Astrocyte of the hippocampus (primary cell): ENCODE results near the gene STPG1.

ENCODE experiments used
- DNase-seq: peaks from one replicate; pipeline ENCODE4 v3.0.0; 2011; ENCODE audit warnings: low read depth, low spot score

Gene STPG1

DNA sequence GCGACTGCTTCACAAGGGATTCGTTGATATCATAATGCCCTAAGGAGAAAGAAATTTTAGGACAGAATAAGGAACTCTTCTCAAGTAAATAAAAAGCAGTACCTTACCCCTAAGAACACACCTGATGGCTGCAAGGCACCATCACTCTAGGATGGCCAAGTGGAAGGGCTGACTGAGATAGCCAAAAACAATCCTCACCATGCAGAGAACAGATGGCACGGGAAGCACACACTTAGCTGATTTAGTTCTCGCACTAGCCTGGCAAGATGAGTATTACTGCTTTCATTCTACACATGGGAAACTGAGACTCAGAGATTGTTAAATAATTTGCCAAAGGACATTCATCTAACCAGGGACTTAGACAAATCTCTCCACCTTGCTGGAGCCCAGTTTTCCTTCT lies 43.8 kb downstream of the STPG1 start:
- no peak for DNase-seq

DNA sequence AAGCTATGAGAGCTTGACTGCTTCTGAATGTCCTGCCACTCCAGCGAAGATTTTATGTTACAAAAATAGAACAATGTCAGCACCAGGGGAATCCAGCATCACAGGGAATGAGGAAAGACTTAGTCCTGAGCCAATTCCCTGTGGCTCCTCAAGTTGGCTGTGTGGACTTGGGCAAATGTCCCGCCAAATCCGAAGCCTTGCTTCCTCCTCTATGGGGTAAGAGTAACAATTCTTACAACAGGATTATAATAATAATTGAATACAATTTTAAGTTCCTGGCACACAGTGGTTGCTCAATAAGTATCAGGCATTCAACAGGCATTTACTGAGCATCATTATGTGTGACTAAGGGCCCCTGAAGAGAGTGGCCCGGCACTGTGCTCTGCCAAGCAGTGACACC lies 44.4 kb downstream of the STPG1 start:
- peak; percentile 63 for DNase-seq

DNA sequence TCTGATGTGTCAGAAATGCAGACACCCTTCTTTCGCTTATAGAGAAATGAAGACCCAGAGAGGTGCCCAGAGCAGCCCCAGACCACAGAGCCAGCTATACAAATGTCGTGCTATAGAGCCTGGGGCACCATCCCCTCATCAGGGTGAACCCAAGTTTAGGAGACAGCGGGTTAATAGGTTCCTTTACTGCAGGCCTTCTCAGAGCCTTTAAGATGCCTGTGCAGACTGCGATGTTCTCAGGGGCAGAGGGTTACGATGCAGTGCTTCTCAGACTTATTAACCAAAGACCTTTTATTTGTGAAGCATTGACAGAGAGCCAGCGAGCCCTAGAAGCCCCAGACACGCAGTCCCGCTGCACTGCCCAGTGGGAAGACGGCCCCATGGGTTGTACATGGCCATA lies 46.9 kb downstream of the STPG1 start:
- DNase-seq = no peak

DNA sequence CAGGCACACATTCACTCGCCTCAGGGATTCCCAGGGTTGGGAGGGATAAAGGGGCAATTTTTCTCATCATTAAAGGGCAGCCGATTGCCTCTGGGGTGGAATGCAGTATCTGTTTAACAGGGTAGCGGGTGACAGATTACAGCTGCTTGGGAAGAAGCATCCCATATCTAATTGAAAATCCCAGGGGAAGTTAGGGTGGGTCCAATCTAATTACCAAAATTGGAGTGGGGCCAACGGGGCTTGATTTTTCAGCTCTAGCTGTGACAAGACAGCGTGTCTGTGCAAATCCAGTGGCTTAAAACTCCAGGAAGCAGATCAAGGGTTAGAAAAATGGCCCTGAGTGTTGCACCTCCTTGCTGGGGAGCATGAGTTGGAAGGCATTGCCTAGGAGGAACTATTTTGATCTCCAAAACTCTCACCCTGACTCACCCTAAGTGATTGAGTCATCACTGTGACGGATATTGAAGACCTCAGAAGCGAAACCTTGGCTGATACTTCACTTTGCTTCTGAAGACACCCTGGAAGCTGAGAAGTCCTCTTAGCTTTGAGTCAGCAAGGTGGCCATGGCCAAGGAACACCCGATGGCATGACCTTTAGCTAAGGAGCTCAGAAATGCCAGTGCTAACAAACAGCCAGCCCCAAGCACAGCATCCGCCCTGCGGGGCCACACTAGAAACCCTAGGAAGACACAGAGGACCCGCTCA lies 48.5 kb downstream of the STPG1 start:
- peak; percentile 70 for DNase-seq

DNA sequence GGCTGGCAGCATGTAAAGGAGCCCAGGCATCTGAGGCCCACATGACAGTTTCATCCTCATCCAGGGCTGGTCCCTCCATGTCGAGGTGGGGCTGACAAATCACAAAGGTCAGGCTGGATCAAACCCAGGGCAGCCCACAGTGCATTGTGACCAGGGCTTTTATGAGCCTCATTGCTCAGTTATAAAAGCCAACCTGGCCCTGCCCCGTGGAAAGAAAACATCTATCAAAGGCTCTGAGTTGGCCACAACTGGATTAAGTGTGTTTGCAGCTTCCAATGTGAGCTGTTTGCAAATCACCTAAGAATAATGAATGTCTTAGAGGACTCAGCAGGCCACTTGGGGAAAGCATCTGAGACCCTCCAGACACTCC lies 49.0 kb downstream of the STPG1 start:
- DNase-seq = peak; percentile 71

DNA sequence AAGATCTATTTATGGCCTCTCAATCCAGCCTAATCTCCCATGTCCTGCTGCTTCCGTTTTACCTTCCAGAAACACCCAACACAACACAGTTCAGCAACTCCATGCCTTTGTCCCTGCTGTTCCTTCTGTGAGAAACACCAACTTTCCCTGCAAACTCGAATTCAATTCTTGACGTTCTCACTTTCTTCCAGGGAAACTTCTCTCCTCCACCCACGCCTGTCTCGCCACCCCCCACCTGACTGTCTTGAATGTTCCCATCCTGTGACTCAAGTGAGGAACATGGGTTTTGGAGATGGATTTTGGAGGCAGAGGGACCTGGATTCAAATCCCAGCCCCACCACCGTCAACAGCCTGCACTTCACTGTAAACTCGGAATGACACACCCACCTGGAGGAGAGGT lies 49.6 kb downstream of the STPG1 start:
- no peak for DNase-seq

DNA sequence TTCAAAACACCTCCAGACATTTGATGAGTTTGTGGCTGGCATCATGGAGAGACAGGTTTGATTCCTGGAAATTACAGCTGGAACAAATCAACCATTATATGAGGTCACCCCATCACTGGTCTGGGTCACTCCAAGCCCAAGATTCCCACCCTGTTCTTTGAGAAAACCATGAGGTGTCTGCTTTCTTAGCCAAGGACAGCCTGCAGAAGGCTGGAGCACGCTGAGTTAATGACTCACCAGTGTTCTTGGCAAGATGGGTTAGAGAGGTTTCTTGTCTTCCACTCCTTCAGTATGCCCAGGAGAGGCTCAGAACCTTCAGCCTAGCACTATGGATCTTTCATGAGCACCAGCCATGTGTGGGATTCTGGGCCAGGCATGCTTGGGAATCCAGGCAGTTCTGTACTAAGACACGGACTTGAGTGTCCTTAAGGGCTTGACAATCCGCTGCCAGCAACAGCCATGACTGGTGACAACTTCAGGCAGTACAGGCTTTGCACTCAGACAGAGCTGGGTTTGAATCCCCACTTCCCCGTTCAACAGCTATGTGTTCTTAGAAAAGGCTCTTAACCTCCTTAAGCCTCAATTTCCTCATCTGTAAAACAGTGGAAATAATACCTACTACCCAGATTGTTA lies 50.5 kb downstream of the STPG1 start:
- peak; percentile 89 for DNase-seq

DNA sequence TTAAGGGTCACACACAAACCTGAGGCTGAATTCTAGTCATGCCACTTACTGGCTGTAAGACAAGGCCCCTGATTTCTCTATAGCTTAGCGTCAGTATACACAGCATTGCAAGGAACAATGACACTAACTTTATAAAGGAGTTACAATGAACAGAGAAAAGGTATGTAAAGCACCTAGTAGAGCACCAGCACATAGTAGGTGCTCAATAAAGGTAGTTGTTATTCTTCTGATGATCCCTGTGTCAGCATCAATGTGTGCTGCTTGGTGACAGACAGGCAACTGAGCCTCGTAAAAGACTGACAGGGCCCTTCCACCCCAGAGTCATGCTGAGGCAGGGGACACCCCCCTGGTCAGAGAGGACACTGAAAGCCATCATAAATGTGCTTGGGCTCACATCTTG lies 51.2 kb downstream of the STPG1 start:
- no peak for DNase-seq

DNA sequence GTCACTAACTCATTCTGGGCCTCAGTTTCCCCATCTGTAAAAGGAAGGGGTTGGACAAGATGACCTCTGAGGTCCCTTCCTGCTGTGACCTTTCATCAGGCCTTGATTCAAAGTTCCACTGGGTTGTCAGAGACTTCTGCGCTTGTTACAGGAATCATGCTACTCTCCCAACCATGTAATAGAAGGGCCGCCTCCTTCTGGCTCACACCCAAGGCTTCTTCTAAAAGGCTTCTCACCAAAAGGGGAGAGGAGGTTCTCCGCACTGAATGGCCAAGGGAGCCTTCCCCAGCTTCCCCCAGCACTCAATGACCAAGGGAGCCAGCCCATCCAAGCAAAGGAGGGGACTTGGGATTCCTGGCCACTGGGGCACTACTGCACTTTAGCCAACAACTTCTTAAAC lies 51.8 kb downstream of the STPG1 start:
- DNase-seq = no peak

DNA sequence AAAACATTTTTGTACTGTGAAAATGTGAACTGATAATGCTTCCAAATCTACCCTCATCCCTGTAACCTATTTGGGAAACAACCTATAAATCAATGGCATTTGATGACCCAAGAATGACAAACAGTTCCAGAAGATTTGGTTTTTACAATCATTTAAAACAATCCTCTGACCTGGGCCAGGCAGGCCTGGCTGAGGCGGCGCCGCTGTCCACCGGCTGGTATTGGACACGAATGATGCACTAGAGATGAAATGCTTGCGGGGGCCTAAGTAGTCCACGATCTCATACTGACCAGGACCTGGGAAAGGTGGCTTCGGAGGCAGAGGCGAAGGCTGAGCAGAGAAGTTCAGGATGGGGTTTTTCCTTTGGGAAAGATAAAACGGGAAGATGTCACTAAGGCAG lies 52.9 kb downstream of the STPG1 start:
- no peak for DNase-seq

DNA sequence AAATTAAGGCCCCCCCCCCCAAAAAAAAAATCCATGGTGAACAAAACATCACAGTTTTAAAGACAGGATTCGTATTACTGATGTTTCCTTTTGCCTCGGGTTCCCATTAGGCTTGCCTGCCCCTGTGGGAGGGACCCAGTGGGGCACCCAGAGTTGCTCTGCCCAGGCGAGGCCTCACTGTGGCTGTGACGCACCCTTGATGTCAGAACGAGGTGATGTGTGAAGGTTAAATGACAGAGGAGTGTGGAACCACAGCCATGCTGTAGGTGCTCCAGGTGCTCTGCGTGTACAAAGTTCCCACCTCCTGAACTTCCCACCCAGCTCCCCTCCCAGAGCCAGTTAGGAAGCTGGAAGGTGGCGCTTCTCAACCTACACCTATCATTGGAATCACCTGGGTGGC lies 56.5 kb downstream of the STPG1 start:
- DNase-seq = no peak

DNA sequence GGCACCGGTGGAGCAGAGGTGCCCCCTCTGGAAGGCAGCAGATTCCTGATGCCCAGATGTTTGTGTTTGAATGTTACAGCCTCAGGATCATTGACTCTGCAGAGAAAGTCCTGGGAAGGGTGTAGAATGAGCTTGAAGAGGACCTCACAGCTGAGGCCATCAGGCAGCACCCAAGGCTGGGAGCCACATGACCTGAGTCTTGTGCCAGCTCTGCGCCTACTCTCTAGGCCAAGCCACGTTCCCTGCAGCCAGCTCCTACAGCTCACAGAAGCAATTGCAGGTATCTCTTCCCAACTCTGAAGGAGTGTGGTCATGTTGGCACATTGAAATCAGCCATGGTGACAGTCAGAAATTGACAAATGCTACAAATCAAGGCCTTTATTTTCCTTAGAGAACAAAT lies 58.1 kb downstream of the STPG1 start:
- DNase-seq = no peak

DNA sequence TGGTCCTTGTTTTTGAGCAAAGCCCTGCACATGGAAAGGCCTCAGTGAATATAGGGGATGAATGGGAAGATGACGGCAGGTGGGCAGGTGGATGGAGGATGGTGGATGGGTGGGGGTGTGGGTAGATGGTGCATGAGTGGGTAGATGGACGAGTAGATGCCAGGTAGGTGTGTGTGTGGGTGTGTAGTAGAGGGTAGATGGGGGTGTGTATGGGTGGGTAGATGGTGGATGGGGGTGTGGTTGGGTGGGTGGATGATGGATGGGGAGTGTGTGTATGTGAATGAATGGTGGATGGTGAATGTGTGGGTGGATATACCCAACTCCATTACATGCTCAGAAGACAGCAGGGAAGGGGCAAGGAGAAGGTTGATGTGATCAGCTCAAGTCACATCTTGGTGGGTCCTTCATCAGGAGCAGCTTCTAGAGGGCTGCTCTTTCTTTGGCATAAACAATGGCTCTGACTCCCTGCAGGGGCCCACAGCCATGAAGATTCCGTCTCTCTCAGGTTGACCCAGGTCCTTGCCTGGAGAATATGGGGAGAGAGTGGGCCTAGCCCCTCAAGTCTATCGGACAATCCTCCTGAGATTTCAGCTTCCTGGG lies 60.2 kb downstream of the STPG1 start:
- DNase-seq = no peak

DNA sequence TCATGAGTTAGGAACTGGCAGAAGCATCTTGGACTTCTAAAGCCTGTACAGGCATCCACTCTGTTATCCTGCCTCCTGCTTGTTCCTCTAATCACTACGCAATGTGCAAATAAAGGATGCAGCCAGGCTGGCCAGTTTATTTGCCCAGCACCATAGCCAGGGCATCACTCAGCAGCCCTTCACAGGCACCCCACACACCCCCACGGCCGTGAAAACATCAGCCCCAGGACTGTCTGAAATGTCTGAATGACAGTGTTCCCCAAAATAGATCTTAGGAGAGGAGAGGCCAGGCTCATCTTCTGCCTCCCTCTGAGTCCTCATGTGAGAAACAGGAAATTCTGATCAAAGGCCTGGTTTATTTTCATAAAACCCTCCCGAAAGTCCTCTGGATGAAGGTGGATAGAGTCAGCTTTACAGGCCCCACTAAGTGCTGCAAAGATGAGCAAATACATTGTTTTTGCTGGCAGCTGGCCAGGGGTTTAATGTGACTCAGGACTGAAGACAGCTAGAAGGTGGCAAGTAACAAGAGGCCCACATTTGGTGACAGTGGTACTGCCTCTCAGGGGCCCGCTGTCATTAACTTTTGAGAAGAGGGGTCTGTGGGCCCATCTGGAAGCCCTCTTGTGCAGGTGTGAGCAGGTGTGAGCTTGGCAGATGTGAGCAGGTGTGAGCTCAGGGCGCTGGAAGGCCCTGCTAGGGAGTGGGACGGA lies 61.5 kb downstream of the STPG1 start:
- peak; percentile 26 for DNase-seq

DNA sequence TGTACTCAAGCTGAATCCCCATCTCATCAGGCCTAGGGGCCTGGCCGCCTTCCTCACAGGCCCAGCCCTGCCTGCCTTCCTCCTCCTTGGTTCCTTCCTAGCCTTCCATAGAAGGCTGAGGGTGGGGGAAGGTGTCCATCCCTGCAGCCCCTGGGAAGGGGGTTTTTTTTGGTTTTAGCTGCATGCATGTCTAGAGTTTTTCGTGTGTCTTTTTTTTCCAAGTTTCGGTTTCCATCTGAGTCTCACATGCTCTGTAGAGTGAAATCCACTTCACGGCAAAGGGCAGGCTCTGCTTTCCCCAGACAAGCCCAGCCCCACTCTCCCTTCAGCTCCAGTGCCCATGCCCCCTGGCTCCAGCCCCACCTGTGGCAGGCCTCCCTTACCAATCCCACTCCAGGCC lies 62.3 kb downstream of the STPG1 start:
- DNase-seq = no peak

DNA sequence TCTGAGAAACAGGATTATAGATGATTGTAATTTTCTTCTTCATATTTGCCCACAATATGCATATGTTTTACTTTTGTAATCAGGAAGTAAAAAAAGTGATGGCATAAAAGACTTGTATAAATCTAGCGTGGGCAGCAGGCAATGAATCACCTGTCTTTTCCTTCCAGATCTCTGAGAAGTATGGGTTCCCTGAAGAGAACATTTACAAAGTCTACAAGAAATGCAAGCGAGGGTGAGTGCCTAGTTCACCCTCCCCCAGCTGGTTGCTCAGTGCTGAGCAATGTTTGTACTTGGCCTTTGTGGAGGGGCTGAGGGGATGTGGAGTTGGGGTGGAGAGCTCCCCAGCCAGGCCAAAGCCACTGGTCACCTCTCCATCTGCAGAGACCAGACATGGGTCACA lies 63.7 kb downstream of the STPG1 start:
- DNase-seq = no peak

DNA sequence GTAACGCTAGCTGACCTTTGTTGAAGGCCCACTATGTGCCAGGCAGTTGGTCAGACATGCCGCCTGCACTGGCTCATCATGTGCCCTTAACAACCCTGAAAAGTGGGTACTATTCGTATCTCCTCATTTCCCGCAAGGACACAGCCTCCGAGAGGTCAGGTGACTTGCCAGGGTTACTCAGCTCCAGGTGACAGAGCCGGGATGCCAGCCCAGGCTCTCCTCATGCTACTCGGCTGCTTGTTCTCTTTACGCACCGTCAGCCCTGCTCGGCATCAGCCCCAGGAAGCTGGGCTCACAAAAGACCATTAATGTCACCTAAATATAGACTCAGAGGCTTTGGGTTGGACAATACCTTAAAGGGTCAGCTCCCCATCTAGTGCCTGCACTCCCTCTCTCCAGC lies 65.4 kb downstream of the STPG1 start:
- no peak for DNase-seq

DNA sequence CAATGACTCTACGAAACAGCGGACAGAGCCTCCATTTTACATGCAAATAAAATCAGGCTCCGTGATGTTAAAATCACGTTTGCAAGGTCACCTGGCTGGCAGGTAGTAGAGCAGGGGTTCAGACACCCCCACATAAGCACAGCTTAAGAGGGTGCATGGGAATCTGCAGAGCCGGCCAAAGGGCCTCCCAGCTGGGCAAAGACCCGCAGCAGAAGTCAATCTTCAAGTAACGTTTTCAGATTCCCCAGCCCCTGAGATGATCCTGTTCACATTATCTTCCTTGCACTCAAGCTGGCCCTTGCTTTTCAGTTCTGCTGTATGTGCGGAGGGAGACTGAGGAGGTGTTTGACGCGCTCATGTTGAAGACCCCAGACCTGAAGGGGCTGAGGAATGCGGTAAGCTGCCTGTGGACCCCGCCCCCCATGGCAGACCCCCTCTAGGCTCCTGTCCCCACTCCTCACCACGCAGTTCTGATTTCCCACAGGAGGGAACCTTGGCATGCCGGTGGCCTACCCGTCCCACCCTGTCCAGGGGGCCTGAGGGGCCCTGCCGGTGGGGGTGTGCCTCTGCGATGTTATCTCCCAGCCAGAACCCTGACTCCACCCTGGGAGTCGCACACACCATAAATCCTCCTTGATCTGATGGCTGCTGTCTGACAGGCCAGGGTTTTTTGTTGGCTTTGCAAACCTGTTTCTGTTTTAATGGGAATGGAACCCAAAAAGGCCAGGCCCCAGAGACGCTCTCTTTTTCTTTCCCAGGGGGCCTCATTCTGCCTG lies 66.2 kb downstream of the STPG1 start:
- DNase-seq = no peak

DNA sequence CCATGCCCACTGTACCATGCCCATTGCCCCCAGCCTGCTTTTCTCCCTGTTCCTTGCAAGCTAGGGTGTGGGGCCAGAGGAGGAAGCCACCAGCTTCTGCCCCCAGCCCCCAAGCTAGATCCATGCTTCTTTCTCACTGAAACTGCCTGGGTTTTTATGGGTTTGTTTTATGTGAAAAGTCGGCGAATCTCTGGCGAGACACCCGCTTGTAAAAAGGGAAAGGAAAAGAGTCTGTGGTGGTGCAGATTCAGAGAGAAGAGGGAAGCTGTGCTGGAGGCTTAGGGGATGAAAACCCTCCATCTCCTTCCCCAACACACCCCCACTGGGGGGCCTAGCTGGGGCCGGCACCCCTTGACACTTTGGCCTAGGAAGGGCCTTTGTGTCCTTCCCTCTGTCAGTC lies 68.2 kb downstream of the STPG1 start:
- DNase-seq = no peak

DNA sequence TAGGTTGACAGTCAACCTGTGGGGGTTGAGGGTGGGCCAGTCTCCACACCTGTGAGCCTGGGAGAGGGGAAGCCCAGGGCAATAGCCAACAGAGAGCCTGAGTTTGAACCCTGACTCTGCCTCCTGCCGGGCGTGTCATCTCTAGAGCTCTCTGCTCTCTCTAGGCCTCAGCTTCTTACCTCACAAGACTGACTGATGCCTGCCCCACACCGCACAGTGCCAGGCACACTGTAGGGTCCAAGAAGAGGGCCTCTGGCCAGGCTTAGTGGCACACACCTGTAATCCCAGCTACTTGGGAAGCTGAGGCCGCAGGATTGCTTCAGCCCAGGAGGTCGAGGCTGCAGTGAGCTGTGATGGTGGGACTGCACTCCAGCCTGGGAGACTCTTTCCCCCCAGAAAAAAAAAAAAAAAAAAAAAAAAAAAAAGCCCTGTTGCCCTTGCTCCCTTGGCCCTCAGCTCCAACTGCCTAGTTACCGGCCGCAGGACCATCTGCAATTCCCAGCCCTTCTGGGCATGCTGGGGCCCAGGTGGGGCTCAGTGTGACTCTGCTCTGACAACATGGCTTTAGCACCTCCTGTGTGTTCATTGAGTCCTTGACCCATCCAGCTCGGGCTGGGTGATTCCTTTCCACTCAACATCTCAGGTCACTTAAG lies 69.4 kb downstream of the STPG1 start:
- DNase-seq = no peak

DNA sequence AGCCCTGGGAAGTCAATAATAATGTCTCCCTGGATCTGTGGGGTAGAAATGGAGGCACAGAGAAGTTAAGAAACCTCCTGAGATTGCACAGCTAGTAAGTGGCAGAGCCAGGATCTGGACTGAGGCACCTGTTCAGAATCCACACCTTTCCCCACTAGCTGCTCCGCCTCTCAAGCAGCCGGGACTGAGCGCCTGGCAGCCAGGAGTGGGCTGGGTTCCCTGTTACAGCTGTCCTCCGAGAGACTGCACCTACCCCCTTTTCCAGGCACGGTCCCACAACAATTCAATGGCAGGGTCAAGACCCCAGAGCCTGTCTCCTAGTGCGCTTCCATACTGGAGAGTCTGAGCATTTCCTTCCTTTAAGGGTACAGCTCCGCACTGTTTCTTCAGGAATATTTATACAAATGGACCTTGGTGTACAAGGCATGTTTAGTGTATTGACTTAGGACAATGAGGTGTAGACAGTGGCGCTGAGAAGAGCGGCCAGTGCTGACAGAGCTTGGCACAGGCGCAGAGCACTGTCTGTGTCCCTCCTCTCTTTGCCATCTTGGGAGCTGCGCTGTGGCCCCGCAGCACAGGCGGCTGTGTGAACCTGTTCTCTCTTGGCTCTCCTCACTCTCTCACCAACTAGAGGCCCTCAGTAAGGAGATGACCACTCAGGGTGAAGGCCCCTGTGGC lies 70.0 kb downstream of the STPG1 start:
- no peak for DNase-seq
